Measurements from ENCODE around the gene FBXW7.

Gene FBXW7

GRCh38 chr4:152535903-152536544 is at the start of gene FBXW7:
FBXW7 (minus strand) TSS chr4:152536092; CDS start chr4:152411803, 124,289 bp downstream.
- H3K9me3 Mint-ChIP-seq, result peaks cover 2% of the 10 kb centered on the region
- peak; percentile 100 for DNase-seq
- peak within 1 kb of the TSS; percentile 97 for H3K4me3 Mint-ChIP-seq
- H3K27ac Mint-ChIP-seq, result peak within 1 kb of the TSS; percentile 100
- peaks cover 50% of the 10 kb centered on the region for H3K36me3 Mint-ChIP-seq
- CTCF ChIA-PET, result interaction anchor here (0.7 to 3.4 kb wide), 7 partner anchors 10 to 143 kb away, joined by 3 to 15 read pairs (median 4); no protein-coding TSS in a partner anchor
- H3K4me1 Mint-ChIP-seq, result peaks cover 52% of the 10 kb centered on the region
- peaks cover 7% of the 10 kb centered on the region for H3K27me3 Mint-ChIP-seq

- Mint-ChIP-seq H3K4me3 (peak overlapping the region; percentile 17), H3K4me1 (peaks cover 11% of the 10 kb centered on the region), H3K9me3 (no peaks in the 10 kb centered on the region), H3K27ac (peak overlapping the region; percentile 83), H3K36me3 (no peaks in the 10 kb centered on the region), H3K27me3 (peaks cover 9% of the 10 kb centered on the region)
- no peak for DNase-seq
- CTCF ChIA-PET, result no interaction called here
Observed at GRCh38 chr4:152585023-152585441, 49.1 kb upstream of the FBXW7 start.

- CTCF ChIA-PET, result interaction anchor here (0.6 kb wide), 1 partner anchor 21 kb away, joined by 3 read pairs; no protein-coding TSS in a partner anchor
- Mint-ChIP-seq H3K4me3 (no peak overlapping the region), H3K27me3 (peaks cover 13% of the 10 kb centered on the region), H3K9me3 (no peaks in the 10 kb centered on the region), H3K27ac (no peak overlapping the region), H3K4me1 (peaks cover 11% of the 10 kb centered on the region), H3K36me3 (no peaks in the 10 kb centered on the region)
- no peak for DNase-seq
Observed at GRCh38 chr4:152581536-152582160, 45.8 kb upstream of the FBXW7 start.

GRCh38 chr4:152579916-152580315 is 44.0 kb upstream of the FBXW7 start:
- CTCF ChIA-PET, result interaction anchor here (1.6 to 3.6 kb wide), 2 partner anchors 19 to 78 kb away, joined by 3 to 12 read pairs; no protein-coding TSS in a partner anchor
- H3K27me3 Mint-ChIP-seq, result peaks cover 13% of the 10 kb centered on the region
- H3K4me1 Mint-ChIP-seq, result peaks cover 4% of the 10 kb centered on the region
- H3K27ac Mint-ChIP-seq, result no peak overlapping the region
- H3K9me3 Mint-ChIP-seq, result no peaks in the 10 kb centered on the region
- H3K36me3 Mint-ChIP-seq, result no peaks in the 10 kb centered on the region
- DNase-seq, result no peak
- no peak overlapping the region for H3K4me3 Mint-ChIP-seq

GRCh38 chr4:152579107-152579764 is 43.3 kb upstream of the FBXW7 start:
- no peak for DNase-seq
- H3K9me3 Mint-ChIP-seq, result no peaks in the 10 kb centered on the region
- no peaks in the 10 kb centered on the region for H3K4me1 Mint-ChIP-seq
- H3K36me3 Mint-ChIP-seq, result no peaks in the 10 kb centered on the region
- CTCF ChIA-PET, result interaction anchor here (1.6 to 3.6 kb wide), 2 partner anchors 18 to 78 kb away, joined by 3 to 12 read pairs; no protein-coding TSS in a partner anchor
- no peak overlapping the region for H3K4me3 Mint-ChIP-seq
- H3K27me3 Mint-ChIP-seq, result peaks cover 13% of the 10 kb centered on the region
- no peak overlapping the region for H3K27ac Mint-ChIP-seq

- Mint-ChIP-seq H3K27ac (no peak overlapping the region), H3K4me3 (no peak overlapping the region), H3K9me3 (no peaks in the 10 kb centered on the region), H3K27me3 (peaks cover 13% of the 10 kb centered on the region), H3K4me1 (no peaks in the 10 kb centered on the region), H3K36me3 (no peaks in the 10 kb centered on the region)
- CTCF ChIA-PET, result interaction anchor here (1.0 to 3.6 kb wide), 3 partner anchors 12 to 77 kb away, joined by 3 to 12 read pairs (median 3); no protein-coding TSS in a partner anchor
- no peak for DNase-seq
Observed at GRCh38 chr4:152578670-152579069, 42.8 kb upstream of the FBXW7 start.

- H3K4me1 Mint-ChIP-seq, result no peaks in the 10 kb centered on the region
Observed at GRCh38 chr4:152577708-152578396, 42.0 kb upstream of the FBXW7 start.

GRCh38 chr4:152575533-152575932 is 39.6 kb upstream of the FBXW7 start:
- H3K4me3 Mint-ChIP-seq, result no peak overlapping the region
- peaks cover 18% of the 10 kb centered on the region for H3K27me3 Mint-ChIP-seq
- H3K36me3 Mint-ChIP-seq, result no peaks in the 10 kb centered on the region
- CTCF ChIA-PET, result no interaction called here
- no peak overlapping the region for H3K27ac Mint-ChIP-seq
- no peaks in the 10 kb centered on the region for H3K4me1 Mint-ChIP-seq
- no peaks in the 10 kb centered on the region for H3K9me3 Mint-ChIP-seq
- DNase-seq, result no peak

More at GRCh38 chr4:152577708-152578396, 42.0 kb upstream of the FBXW7 start:
- H3K27ac Mint-ChIP-seq, result no peak overlapping the region
- no peaks in the 10 kb centered on the region for H3K9me3 Mint-ChIP-seq
- no peaks in the 10 kb centered on the region for H3K36me3 Mint-ChIP-seq
- peaks cover 17% of the 10 kb centered on the region for H3K27me3 Mint-ChIP-seq
- no peak for DNase-seq
- H3K4me3 Mint-ChIP-seq, result no peak overlapping the region
- CTCF ChIA-PET, result interaction anchor here (1.0 to 3.6 kb wide), 3 partner anchors 13 to 76 kb away, joined by 3 to 12 read pairs (median 4); no protein-coding TSS in a partner anchor

GRCh38 chr4:152573861-152574260 is 38.0 kb upstream of the FBXW7 start:
- no peak overlapping the region for H3K4me3 Mint-ChIP-seq
- CTCF ChIA-PET, result no interaction called here

GRCh38 chr4:152572417-152573086 is 36.7 kb upstream of the FBXW7 start:
- no peak for DNase-seq
- Mint-ChIP-seq H3K27ac (no peak overlapping the region), H3K9me3 (no peaks in the 10 kb centered on the region), H3K4me3 (no peak overlapping the region), H3K4me1 (no peaks in the 10 kb centered on the region), H3K27me3 (peaks cover 14% of the 10 kb centered on the region), H3K36me3 (no peaks in the 10 kb centered on the region)
- CTCF ChIA-PET, result interaction anchor here (0.8 kb wide), 1 partner anchor 71 kb away, joined by 4 read pairs; no protein-coding TSS in a partner anchor

More at GRCh38 chr4:152573861-152574260, 38.0 kb upstream of the FBXW7 start:
- H3K27me3 Mint-ChIP-seq, result peaks cover 14% of the 10 kb centered on the region
- DNase-seq, result no peak
- H3K36me3 Mint-ChIP-seq, result no peaks in the 10 kb centered on the region
- H3K9me3 Mint-ChIP-seq, result no peaks in the 10 kb centered on the region
- no peak overlapping the region for H3K27ac Mint-ChIP-seq
- no peaks in the 10 kb centered on the region for H3K4me1 Mint-ChIP-seq

GRCh38 chr4:152571770-152572169 is 35.9 kb upstream of the FBXW7 start:
- H3K27ac Mint-ChIP-seq, result no peak overlapping the region
- no peaks in the 10 kb centered on the region for H3K4me1 Mint-ChIP-seq
- CTCF ChIA-PET, result no interaction called here
- no peaks in the 10 kb centered on the region for H3K9me3 Mint-ChIP-seq
- no peak for DNase-seq
- no peaks in the 10 kb centered on the region for H3K36me3 Mint-ChIP-seq
- no peak overlapping the region for H3K4me3 Mint-ChIP-seq
- H3K27me3 Mint-ChIP-seq, result peaks cover 14% of the 10 kb centered on the region

GRCh38 chr4:152571296-152571695 is 35.4 kb upstream of the FBXW7 start:
- CTCF ChIA-PET, result no interaction called here
- H3K27me3 Mint-ChIP-seq, result peaks cover 14% of the 10 kb centered on the region

GRCh38 chr4:152565333-152565732 is 29.4 kb upstream of the FBXW7 start:
- Mint-ChIP-seq H3K27me3 (no peaks in the 10 kb centered on the region), H3K4me3 (no peak overlapping the region), H3K36me3 (no peaks in the 10 kb centered on the region), H3K4me1 (peaks cover 8% of the 10 kb centered on the region), H3K9me3 (no peaks in the 10 kb centered on the region), H3K27ac (no peak overlapping the region)
- DNase-seq, result no peak
- CTCF ChIA-PET, result interaction anchor here (1.4 kb wide), 1 partner anchor 64 kb away, joined by 3 read pairs; no protein-coding TSS in a partner anchor

More at GRCh38 chr4:152571296-152571695, 35.4 kb upstream of the FBXW7 start:
- Mint-ChIP-seq H3K4me1 (no peaks in the 10 kb centered on the region), H3K36me3 (no peaks in the 10 kb centered on the region), H3K9me3 (no peaks in the 10 kb centered on the region), H3K4me3 (no peak overlapping the region), H3K27ac (no peak overlapping the region)
- no peak for DNase-seq
